K562 (cell line): ENCODE data around the gene ZNF23.

Experiments used
- CAMTA2 ChIP-seq: fragments of 250-450 bp; sonication (Bioruptor Pico); conservative IDR thresholded peaks from 2 replicates; pipeline ENCODE4 v1.5.1; 2022
- MAFK ChIP-seq: IDR thresholded peaks from 2 replicates; pipeline ENCODE4 v1.6.1; 2011; ENCODE audit warnings: low read length, improper control_type of control experiment
- MYNN ChIP-seq, 2 experiments: sonication (generic); formaldehyde crosslinking in 1 of 2; IDR thresholded peaks; 2 replicates each; pipeline versions ENCODE4 v1.5.0 to v1.6.1; 2016 to 2020; ENCODE audit warnings: antibody characterized with exemption in 1 of 2, missing genetic modification reagents in 1 of 2
- ZC3H11A ChIP-seq: IDR thresholded peaks from 2 replicates; pipeline ENCODE4 v1.6.1; 2012; ENCODE audit warnings: low read depth, low read length, improper control_type of control experiment
- TF ChIP-seq, protein P1 (sequence below), 3 experiments: IDR thresholded peaks in 2 of 3; conservative IDR thresholded peaks in 1 of 3; 2 replicates each; pipeline ENCODE4 v1.5.1; 2011 to 2012; ENCODE audit warnings: low read length in 3 of 3, mild to moderate bottlenecking in 3 of 3, control low read depth in 2 of 3, improper control_type of control experiment in 1 of 3, inconsistent platforms in 1 of 3, low read depth in 1 of 3, mixed read lengths in 1 of 3, moderate library complexity in 1 of 3; ENCODE audit not compliant: insufficient read depth in 2 of 3
- TF ChIP-seq, protein P2 (sequence below): sonication (generic); formaldehyde crosslinking; IDR thresholded peaks from 2 replicates; pipeline ENCODE4 v1.9.0; 2022; ENCODE audit warnings: mild to moderate bottlenecking, missing genetic modification reagents

DNA sequence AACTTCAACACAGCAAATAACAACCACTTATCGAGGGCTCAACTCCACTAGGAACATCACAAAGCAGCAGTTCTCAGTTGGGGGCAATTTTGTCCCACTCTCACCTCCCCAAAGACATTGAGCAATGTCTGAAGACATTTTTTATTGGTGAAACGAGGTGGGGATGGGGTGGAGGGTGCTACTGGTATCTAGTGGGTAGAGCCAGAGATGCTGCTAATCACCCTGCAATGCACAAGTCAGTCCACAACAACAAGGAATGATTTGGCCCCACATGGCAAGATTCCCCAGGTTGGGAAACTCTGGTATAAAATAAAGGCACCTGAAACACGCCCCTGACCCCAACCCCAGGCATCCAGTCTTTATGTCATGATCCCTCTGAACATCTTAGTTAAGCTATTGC is 53.5 kb downstream of the ZNF23 start:
- TF ChIP-seq MYNN (IDR thresholded peaks at IDR 0.05) (no peak), MYNN (CRISPR knock-in tag; IDR thresholded peaks at IDR 0.05) (no peak), MAFK (no peak), CAMTA2 (CRISPR knock-in tag) (no peak), ZC3H11A (no peak)
- TF ChIP-seq, protein P1, sequence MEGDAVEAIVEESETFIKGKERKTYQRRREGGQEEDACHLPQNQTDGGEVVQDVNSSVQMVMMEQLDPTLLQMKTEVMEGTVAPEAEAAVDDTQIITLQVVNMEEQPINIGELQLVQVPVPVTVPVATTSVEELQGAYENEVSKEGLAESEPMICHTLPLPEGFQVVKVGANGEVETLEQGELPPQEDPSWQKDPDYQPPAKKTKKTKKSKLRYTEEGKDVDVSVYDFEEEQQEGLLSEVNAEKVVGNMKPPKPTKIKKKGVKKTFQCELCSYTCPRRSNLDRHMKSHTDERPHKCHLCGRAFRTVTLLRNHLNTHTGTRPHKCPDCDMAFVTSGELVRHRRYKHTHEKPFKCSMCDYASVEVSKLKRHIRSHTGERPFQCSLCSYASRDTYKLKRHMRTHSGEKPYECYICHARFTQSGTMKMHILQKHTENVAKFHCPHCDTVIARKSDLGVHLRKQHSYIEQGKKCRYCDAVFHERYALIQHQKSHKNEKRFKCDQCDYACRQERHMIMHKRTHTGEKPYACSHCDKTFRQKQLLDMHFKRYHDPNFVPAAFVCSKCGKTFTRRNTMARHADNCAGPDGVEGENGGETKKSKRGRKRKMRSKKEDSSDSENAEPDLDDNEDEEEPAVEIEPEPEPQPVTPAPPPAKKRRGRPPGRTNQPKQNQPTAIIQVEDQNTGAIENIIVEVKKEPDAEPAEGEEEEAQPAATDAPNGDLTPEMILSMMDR (IDR thresholded peaks at IDR 0.05 in 2 of 3, conservative IDR thresholded peaks at IDR 0.05 in 1 of 3; ENCODE audit: insufficient read depth in 2 of 3, low read depth in 1 of 3, low read length in 3 of 3): no peak
- TF ChIP-seq, protein P2, sequence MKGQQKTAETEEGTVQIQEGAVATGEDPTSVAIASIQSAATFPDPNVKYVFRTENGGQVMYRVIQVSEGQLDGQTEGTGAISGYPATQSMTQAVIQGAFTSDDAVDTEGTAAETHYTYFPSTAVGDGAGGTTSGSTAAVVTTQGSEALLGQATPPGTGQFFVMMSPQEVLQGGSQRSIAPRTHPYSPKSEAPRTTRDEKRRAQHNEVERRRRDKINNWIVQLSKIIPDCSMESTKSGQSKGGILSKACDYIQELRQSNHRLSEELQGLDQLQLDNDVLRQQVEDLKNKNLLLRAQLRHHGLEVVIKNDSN: no peak
